Neuron (in vitro differentiated cells): ENCODE data around the gene ARHGEF12.

ENCODE experiments used
- H2AFZ ChIP-seq: one replicate; pipeline ENCODE4 v1.6.1; 2013; ENCODE audit warnings: low read depth, mild to moderate bottlenecking, inconsistent platforms, low read length, moderate library complexity
- H3K27me3 ChIP-seq: one replicate; pipeline ENCODE4 v1.6.1; 2013; ENCODE audit warnings: low read length; ENCODE audit not compliant: insufficient read depth
- H3K36me3 ChIP-seq: one replicate; pipeline ENCODE4 v1.6.1; 2013; ENCODE audit warnings: low read length; ENCODE audit not compliant: insufficient read depth
- H3K4me1 ChIP-seq: one replicate; pipeline ENCODE4 v1.6.1; 2013; ENCODE audit warnings: low read length; ENCODE audit not compliant: insufficient read depth
- H3K4me3 ChIP-seq: 2 replicates; pipeline ENCODE4 v1.5.1; 2013; ENCODE audit warnings: mild to moderate bottlenecking, low read length, moderate library complexity
- H3K9me3 ChIP-seq: one replicate; pipeline ENCODE4 v1.6.1; 2013; ENCODE audit warnings: low read length

Gene ARHGEF12

GRCh38 chr11:120529911-120530310 is 193.7 kb downstream of the ARHGEF12 start:
- no peaks in the 10 kb centered on the region for H3K36me3 ChIP-seq
- no peaks in the 10 kb centered on the region for H3K27me3 ChIP-seq
- no peak overlapping the region for H3K4me3 ChIP-seq
- no peaks in the 10 kb centered on the region for H3K9me3 ChIP-seq
- H2AFZ ChIP-seq: no peak overlapping the region
- peaks cover 16% of the 10 kb centered on the region for H3K4me1 ChIP-seq

- H3K4me1 ChIP-seq: peaks cover 13% of the 10 kb centered on the region
- H3K27me3 ChIP-seq: no peaks in the 10 kb centered on the region
- H3K4me3 ChIP-seq: no peak overlapping the region
- no peak overlapping the region for H2AFZ ChIP-seq
- H3K36me3 ChIP-seq: no peaks in the 10 kb centered on the region
- H3K9me3 ChIP-seq: no peaks in the 10 kb centered on the region
These were observed 196.0 kb downstream of the ARHGEF12 start for GRCh38 chr11:120532082-120532831.

GRCh38 chr11:120532832-120533196 is 196.6 kb downstream of the ARHGEF12 start:
- peaks cover 13% of the 10 kb centered on the region for H3K4me1 ChIP-seq

GRCh38 chr11:120536091-120536796 is 200.0 kb downstream of the ARHGEF12 start:
- H3K36me3 ChIP-seq: no peaks in the 10 kb centered on the region
- H3K27me3 ChIP-seq: no peaks in the 10 kb centered on the region
- no peaks in the 10 kb centered on the region for H3K9me3 ChIP-seq
- H3K4me1 ChIP-seq: peaks cover 13% of the 10 kb centered on the region
- no peak overlapping the region for H2AFZ ChIP-seq
- H3K4me3 ChIP-seq: no peak overlapping the region

More at GRCh38 chr11:120532832-120533196, 196.6 kb downstream of the ARHGEF12 start:
- Histone ChIP-seq H3K27me3 (no peaks in the 10 kb centered on the region), H3K36me3 (no peaks in the 10 kb centered on the region), H3K4me3 (no peak overlapping the region), H3K9me3 (no peaks in the 10 kb centered on the region), H2AFZ (no peak overlapping the region)

- Histone ChIP-seq H3K4me1 (peaks cover 13% of the 10 kb centered on the region), H3K4me3 (no peak overlapping the region), H2AFZ (no peak overlapping the region), H3K9me3 (no peaks in the 10 kb centered on the region), H3K36me3 (no peaks in the 10 kb centered on the region), H3K27me3 (no peaks in the 10 kb centered on the region)
These were observed 200.6 kb downstream of the ARHGEF12 start for GRCh38 chr11:120536797-120537169.

GRCh38 chr11:120537996-120538395 is 201.8 kb downstream of the ARHGEF12 start:
- H3K36me3 ChIP-seq: no peaks in the 10 kb centered on the region
- no peak overlapping the region for H3K4me3 ChIP-seq
- no peaks in the 10 kb centered on the region for H3K9me3 ChIP-seq
- no peaks in the 10 kb centered on the region for H3K27me3 ChIP-seq
- H3K4me1 ChIP-seq: peaks cover under 1% of the 10 kb centered on the region
- no peak overlapping the region for H2AFZ ChIP-seq

GRCh38 chr11:120538707-120539106 is 202.5 kb downstream of the ARHGEF12 start:
- no peaks in the 10 kb centered on the region for H3K36me3 ChIP-seq
- H3K27me3 ChIP-seq: no peaks in the 10 kb centered on the region
- H3K9me3 ChIP-seq: no peaks in the 10 kb centered on the region
- H3K4me3 ChIP-seq: no peak overlapping the region
- no peak overlapping the region for H2AFZ ChIP-seq
- H3K4me1 ChIP-seq: no peaks in the 10 kb centered on the region
